Muscle of leg (tissue), 16 donors: Measurements from ENCODE around the gene CTSV. TPM values are rescaled to one million over a fixed set of nuclear protein-coding genes. Genes with fewer than 3 reads are reported as not detected.
"Not testable (repeated sequence)": the region's sequence is repeated elsewhere in the genome, so short reads cannot be mapped to it uniquely, and the experiment has no call there.

Experiments used
- DNase-seq: peaks from one replicate; pipeline ENCODE4 v3.0.0; 2013
- H3K27ac ChIP-seq: one replicate; pipeline ENCODE4 v1.5.1; 2013; ENCODE audit warnings: mild to moderate bottlenecking, low read length, control low read depth
- H3K27me3 ChIP-seq: one replicate; pipeline ENCODE4 v1.6.1; 2013; ENCODE audit warnings: low read length; ENCODE audit not compliant: control insufficient read depth, insufficient read depth
- H3K36me3 ChIP-seq: one replicate; pipeline ENCODE4 v1.6.1; 2013; ENCODE audit warnings: low read length; ENCODE audit not compliant: control insufficient read depth, insufficient read depth
- H3K4me1 ChIP-seq: one replicate; pipeline ENCODE4 v1.6.1; 2013; ENCODE audit warnings: low read length; ENCODE audit not compliant: control insufficient read depth, insufficient read depth
- H3K4me3 ChIP-seq: one replicate; pipeline ENCODE4 v1.5.1; 2013; ENCODE audit warnings: low read length, control low read depth
- H3K9me3 ChIP-seq: replicated peaks from 2 replicates; pipeline ENCODE4 v1.6.1; 2013; ENCODE audit warnings: low read depth, low read length; ENCODE audit not compliant: control insufficient read depth
- WGBS: methylation state at CpG from one replicate; pipeline ENCODE4 v1.1.5; 2013; ENCODE audit warnings: missing lambda C conversion rate; ENCODE audit not compliant: insufficient coverage; 5-methylcytosine and 5-hydroxymethylcytosine counted together
- long read RNA-seq, 11 donors: transcript quantifications; one replicate each; lab custom pipeline, GENCODE V29; 2026
- polyA plus RNA-seq, 8 donors: library from polyadenylated mRNA; unstranded; fragments of 120-200 nt; gene quantifications; one replicate each; pipeline versions ENCODE4 v1.2.1 to v1.2.3, GENCODE V29; 2013; ENCODE audit warnings: inconsistent platforms in 1 of 8, low replicate concordance in 1 of 8; ENCODE audit not compliant: insufficient read length in 8 of 8, insufficient read depth in 1 of 8
- total RNA-seq: library from RNA; stranded (reverse); fragments of 120-200 nt; gene quantifications from one replicate; pipeline ENCODE4 v1.2.4, GENCODE V29; 2013

Gene CTSV
- total RNA-seq, result 0.44 TPM
- polyA plus RNA-seq, result 1 to 10 TPM in 1 of 8 donors, under 1 TPM in 7; 0.43 to 1.2 (median 0.71) TPM
- long read RNA-seq, donor 1, result 0 reads
- long read RNA-seq, donor 2, result 0 reads
- long read RNA-seq, donor 3, result 0 reads
- long read RNA-seq, donor 4, partial matches to known transcripts, result 0 of 1 reads
- long read RNA-seq, donor 4, other reads (novel, unspliced or antisense), result 0 of 1 reads
- long read RNA-seq, donor 5, partial matches to known transcripts, result 0 of 2 reads
- long read RNA-seq, donor 5, other reads (novel, unspliced or antisense), result 0 of 2 reads
- long read RNA-seq, donor 6, result 0 reads
- long read RNA-seq, donor 7, result 0 reads
- long read RNA-seq, donor 8, result 0 reads
- long read RNA-seq, donor 9, result 0 reads
- long read RNA-seq, donor 10, partial matches to known transcripts, result 0 of 1 reads
- long read RNA-seq, donor 10, other reads (novel, unspliced or antisense), result 0 of 1 reads
- long read RNA-seq, donor 11, result 0 reads

GRCh38 chr9:97038611-97039513, at the start of gene CTSV:
CTSV (minus strand) TSS chr9:97039142; CDS start chr9:97038043, 1,099 bp downstream.
- H3K4me3 ChIP-seq, result peak within 1 kb of the TSS; percentile 56
- H3K27me3 ChIP-seq, result peaks cover 40% of the 10 kb centered on the region
- DNase-seq, result peak; percentile 88
- no peak within 1 kb of the TSS for H3K27ac ChIP-seq
- no peaks in the 10 kb centered on the region for H3K36me3 ChIP-seq
- H3K4me1 ChIP-seq, result peaks cover 7% of the 10 kb centered on the region
- WGBS, result under 1% methylated on average over 70 of the region's 80 CpGs
- H3K9me3 ChIP-seq, result no peaks in the 10 kb centered on the region

- 60% methylated on average over 2 of the region's 3 CpGs for WGBS
- not testable (repeated sequence) for H3K27me3 ChIP-seq, H3K4me3 ChIP-seq, H3K9me3 ChIP-seq, H3K36me3 ChIP-seq, DNase-seq, H3K27ac ChIP-seq, H3K4me1 ChIP-seq
These were observed 48.8 kb upstream of the CTSV start for GRCh38 chr9:97087668-97088215.

- not testable (repeated sequence) for DNase-seq, H3K4me3 ChIP-seq, H3K9me3 ChIP-seq, H3K36me3 ChIP-seq, H3K4me1 ChIP-seq, H3K27ac ChIP-seq, H3K27me3 ChIP-seq
- 74% methylated on average over 3 of the region's 6 CpGs for WGBS
These were observed 45.6 kb upstream of the CTSV start for GRCh38 chr9:97084562-97084991.

- H3K27me3 ChIP-seq, result peaks cover 46% of the 10 kb centered on the region
- H3K4me1 ChIP-seq, result peaks cover 7% of the 10 kb centered on the region
- no peak overlapping the region for H3K4me3 ChIP-seq
- DNase-seq, result no peak
- no peaks in the 10 kb centered on the region for H3K9me3 ChIP-seq
- H3K36me3 ChIP-seq, result no peaks in the 10 kb centered on the region
- H3K27ac ChIP-seq, result no peak overlapping the region
- 28% methylated on average over 17 of the region's 25 CpGs for WGBS
These were observed 39.4 kb upstream of the CTSV start for GRCh38 chr9:97078362-97078761.

GRCh38 chr9:97077452-97078295, 38.7 kb upstream of the CTSV start:
- Histone ChIP-seq H3K9me3 (no peaks in the 10 kb centered on the region), H3K4me3 (no peak overlapping the region), H3K4me1 (peaks cover 7% of the 10 kb centered on the region), H3K27me3 (peaks cover 47% of the 10 kb centered on the region), H3K36me3 (no peaks in the 10 kb centered on the region), H3K27ac (no peak overlapping the region)
- DNase-seq, result no peak
- WGBS, result 50% methylated on average over 30 of the region's 37 CpGs

- WGBS, result 6% methylated on average over 52 of the region's 56 CpGs
- not testable (repeated sequence) for DNase-seq, H3K4me3 ChIP-seq, H3K36me3 ChIP-seq, H3K4me1 ChIP-seq, H3K27ac ChIP-seq, H3K9me3 ChIP-seq
- peaks cover 51% of the 10 kb centered on the region for H3K27me3 ChIP-seq
These were observed 37.9 kb upstream of the CTSV start for GRCh38 chr9:97076731-97077451.

GRCh38 chr9:97076238-97076637, 37.3 kb upstream of the CTSV start:
- peaks cover 51% of the 10 kb centered on the region for H3K27me3 ChIP-seq
- WGBS, result 19% methylated on average over 11 of the region's 11 CpGs

GRCh38 chr9:97075289-97075985, 36.5 kb upstream of the CTSV start:
- H3K36me3 ChIP-seq, result no peaks in the 10 kb centered on the region
- no peaks in the 10 kb centered on the region for H3K9me3 ChIP-seq
- H3K27ac ChIP-seq, result no peak overlapping the region
- peaks cover 7% of the 10 kb centered on the region for H3K4me1 ChIP-seq
- peaks cover 51% of the 10 kb centered on the region for H3K27me3 ChIP-seq
- WGBS, result no CpG with 5 or more reads among the region's 6 CpGs
- peak; percentile 11 for DNase-seq
- H3K4me3 ChIP-seq, result no peak overlapping the region

More at GRCh38 chr9:97076238-97076637, 37.3 kb upstream of the CTSV start:
- no peak for DNase-seq
- no peaks in the 10 kb centered on the region for H3K36me3 ChIP-seq
- no peak overlapping the region for H3K27ac ChIP-seq
- H3K9me3 ChIP-seq, result no peaks in the 10 kb centered on the region
- no peak overlapping the region for H3K4me3 ChIP-seq
- H3K4me1 ChIP-seq, result peaks cover 7% of the 10 kb centered on the region
